Measurements from ENCODE around the gene ABHD12. TPM values are rescaled to one million over a fixed set of nuclear protein-coding genes. Genes with fewer than 3 reads are reported as not detected.

ABHD12 gene
- total RNA-seq, 1 experiment from 2014 or later: 33.2 TPM

DNA sequence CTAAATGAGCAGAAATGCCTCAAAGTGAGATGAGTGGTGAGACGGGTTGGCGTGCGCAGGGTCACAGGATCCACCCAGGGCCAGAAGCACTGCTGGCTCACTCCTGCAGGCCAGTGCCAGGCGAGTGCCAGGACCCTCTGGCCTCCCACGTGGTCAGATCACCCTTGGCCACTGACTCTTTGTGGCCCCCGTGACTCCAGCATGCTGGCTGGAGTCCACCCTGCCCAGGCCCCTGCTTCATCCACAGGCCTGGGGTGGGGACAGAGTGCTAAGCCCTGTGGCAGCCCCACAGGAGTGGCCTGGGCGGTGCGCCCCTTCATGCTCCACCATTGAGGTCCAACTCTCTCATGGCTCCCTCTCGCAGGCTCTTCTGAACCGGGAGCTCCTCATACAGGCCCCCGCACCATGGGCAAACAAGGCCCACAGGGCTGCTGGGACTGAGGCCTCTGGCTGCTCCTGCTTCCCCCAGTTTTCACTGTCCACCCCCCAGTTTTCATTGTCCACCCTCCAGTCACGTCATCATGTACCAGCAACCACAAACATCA lies 61.6 kb downstream of the ABHD12 start:
- no peak overlapping the region for H3K4me3 ChIP-seq

DNA sequence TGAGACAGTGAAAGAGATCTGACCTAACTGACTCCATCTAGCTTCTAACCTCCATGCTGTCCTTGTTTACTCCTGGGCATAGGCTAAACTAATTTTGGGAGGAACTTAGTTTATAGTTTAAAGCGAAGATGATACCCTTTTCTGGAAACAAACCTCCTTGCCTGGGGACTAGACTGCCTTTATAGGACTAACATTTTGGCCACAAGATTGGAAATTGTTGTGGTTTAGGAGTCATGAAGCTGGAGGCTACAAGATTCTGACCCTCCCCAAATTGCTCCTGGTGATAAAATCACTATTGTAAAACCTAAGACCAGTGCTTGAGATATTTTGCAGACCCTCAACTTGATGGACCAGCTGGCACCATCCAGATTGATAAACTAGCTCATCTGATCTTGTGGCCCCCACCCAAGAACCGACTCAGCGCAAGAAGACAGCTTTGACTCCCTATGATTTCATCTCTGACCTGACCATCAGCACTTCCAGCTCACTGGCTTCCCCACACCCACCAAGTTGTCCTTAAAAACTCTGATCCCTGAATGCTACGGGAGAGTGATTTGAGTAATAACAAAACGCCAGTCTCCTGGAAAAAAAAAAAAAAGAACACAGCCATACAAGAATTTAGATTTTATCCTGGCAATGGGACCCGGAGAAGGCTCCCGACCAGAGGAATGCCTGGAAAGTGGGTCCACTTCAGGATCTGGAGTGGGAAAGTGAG lies 63.0 kb downstream of the ABHD12 start:
- DNase-seq: no peak
- H3K27ac ChIP-seq: no peak overlapping the region
- no peaks in the 10 kb centered on the region for H3K4me1 ChIP-seq
- peaks cover 4% of the 10 kb centered on the region for H3K36me3 ChIP-seq
- no peaks in the 10 kb centered on the region for H3K27me3 ChIP-seq
- H3K4me3 ChIP-seq: no peak overlapping the region
- H3K9me3 ChIP-seq (replicated peaks): 0 out of 2 replicates have a peak, but pooled peaks cover 5% of the 10 kb centered on the region

More for the DNA sequence above, 61.6 kb downstream of the ABHD12 start:
- no peak for DNase-seq
- Histone ChIP-seq H3K36me3 (no peaks in the 10 kb centered on the region; the same call in 1 of the 2 replicates), H3K27me3 (no peaks in the 10 kb centered on the region), H3K9me3 (replicated peaks) (0 out of 2 replicates have a peak, but pooled peaks cover 5% of the 10 kb centered on the region), H3K4me1 (no peaks in the 10 kb centered on the region), H3K27ac (no peak overlapping the region)

DNA sequence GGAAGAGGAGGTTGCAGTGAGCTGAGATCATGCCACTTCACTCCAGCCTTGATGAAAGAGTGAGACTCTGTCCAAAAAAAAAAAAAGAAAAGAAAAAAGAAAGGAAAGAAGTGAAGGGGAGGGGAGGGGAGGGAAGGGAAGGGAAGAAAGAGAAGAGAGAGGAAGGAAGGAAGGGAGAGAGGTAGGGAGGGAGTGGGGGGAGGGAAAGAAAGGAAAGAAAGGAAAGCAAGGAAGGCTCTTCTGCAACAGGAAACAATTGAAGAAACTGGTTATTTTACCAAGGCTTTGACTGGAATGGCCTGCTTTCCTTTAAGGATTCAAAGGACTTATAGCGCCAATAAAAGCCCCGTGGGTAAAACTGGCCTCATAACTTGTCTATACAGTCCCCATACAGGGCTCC lies 64.6 kb downstream of the ABHD12 start:
- Histone ChIP-seq H3K9me3 (replicated peaks) (0 out of 2 replicates have a peak, but pooled peaks cover 5% of the 10 kb centered on the region), H3K4me3 (no peak overlapping the region), H3K27ac (no peak overlapping the region), H3K36me3 (peaks cover 14% of the 10 kb centered on the region), H3K27me3 (no peaks in the 10 kb centered on the region), H3K4me1 (no peaks in the 10 kb centered on the region)
- no peak for DNase-seq

DNA sequence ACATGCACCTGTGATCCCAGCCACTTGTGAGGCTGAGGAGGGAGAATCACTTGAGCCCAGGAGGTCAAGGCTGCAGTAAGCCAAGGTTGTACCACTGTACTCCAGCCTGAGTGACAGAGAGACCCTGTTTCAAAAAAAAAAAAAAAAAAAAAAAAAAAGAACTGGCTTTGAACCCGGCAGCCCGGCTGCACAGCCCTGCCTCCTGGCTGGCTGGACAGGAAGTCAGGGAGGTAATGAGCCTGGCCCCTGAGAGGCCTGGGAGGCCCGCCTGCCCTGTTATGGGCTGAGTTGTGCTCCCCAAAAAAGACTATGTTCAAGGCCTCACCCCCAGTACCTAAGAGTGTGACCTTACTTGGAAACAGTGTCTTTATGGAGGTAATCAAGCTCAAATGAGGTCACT lies 65.6 kb downstream of the ABHD12 start:
- Histone ChIP-seq H3K4me3 (no peak overlapping the region), H3K27ac (no peak overlapping the region), H3K27me3 (no peaks in the 10 kb centered on the region), H3K9me3 (replicated peaks) (0 out of 2 replicates have a peak, but pooled peaks cover 5% of the 10 kb centered on the region), H3K4me1 (no peaks in the 10 kb centered on the region), H3K36me3 (peaks cover 14% of the 10 kb centered on the region)
- DNase-seq: no peak

DNA sequence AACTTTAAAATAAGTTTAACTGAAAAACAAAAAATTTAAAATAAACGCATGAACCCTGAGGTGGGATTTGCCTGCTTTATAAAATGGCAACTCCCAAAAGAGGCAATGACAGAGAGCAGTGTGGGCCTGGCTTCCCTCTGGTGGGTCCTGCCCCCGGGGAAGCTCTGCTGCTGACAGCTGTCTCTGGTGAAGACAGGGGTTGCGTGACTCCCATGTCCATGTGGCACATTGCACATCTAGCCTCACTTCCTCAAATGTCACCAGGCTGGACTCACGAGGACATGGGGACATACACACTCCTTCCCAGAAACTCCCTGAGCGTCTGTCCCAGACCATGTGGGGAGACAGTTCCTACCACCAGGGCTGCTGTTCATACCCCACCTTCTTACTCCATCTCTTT lies 66.2 kb downstream of the ABHD12 start:
- H3K27me3 ChIP-seq: no peaks in the 10 kb centered on the region
- peaks cover 14% of the 10 kb centered on the region for H3K36me3 ChIP-seq
- H3K27ac ChIP-seq: no peak overlapping the region
- no peaks in the 10 kb centered on the region for H3K4me1 ChIP-seq
- H3K9me3 ChIP-seq (replicated peaks): no peaks in the 10 kb centered on the region
- H3K4me3 ChIP-seq: no peak overlapping the region
- DNase-seq: no peak

DNA sequence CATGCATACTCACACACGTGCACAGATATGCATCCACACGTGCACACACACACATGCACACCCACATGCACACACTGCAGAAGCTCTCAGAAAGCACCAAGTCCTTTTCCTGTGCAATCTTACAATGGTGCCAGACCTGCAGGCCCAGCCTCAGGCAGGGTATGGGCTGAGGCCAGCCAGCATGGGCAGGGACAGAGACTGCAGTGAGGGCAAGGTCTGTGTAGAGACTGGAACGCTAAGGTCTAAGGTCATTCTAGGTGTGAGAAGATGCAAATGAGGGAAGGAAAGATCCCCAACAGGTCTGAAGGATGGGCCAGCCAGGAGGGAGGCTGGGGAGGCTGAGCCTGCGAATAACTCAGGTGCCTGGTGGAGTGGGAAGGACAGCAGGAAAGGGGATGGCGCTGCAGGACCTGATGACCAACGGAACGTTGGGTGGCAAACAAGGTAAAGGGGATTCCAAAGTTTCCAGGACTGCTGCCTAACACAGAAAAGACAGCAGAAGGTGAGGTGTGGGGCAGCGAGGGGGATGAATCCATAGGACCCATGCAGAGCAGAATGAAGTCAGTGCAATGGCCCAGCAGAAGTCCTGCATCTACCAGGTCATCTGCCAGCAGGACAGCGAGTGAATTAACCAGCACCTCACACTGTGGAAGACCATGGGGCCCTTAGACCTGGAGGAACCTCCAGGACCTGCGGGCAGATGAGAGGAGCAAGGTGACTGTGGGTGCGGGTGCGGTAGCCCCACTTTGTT lies 67.0 kb downstream of the ABHD12 start:
- no peak overlapping the region for H3K27ac ChIP-seq
- no peaks in the 10 kb centered on the region for H3K27me3 ChIP-seq
- DNase-seq: no peak
- H3K36me3 ChIP-seq: peaks cover 14% of the 10 kb centered on the region
- H3K9me3 ChIP-seq (replicated peaks): no peaks in the 10 kb centered on the region
- no peaks in the 10 kb centered on the region for H3K4me1 ChIP-seq
- H3K4me3 ChIP-seq: no peak overlapping the region

DNA sequence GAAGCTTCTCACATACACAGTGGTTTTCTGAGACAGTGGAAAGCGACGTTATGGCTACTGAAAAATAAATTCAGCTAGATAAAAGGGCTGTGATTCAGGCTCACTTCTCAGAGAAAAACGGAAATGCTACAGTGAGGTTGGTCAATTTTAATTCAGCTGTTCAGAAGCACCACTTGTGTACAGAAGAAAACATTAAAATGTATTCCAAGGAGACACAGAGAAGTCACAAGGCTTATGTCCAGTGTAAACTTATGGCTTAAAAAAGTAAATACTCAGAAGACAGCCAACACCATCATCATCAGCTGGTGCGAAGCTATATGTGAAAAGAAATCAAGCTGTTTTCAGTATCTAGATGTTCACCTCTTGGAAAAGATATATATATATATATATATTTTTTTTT lies 68.6 kb downstream of the ABHD12 start:
- Histone ChIP-seq H3K9me3 (replicated peaks) (no peaks in the 10 kb centered on the region), H3K4me3 (no peak overlapping the region), H3K27ac (no peak overlapping the region), H3K36me3 (peaks cover 14% of the 10 kb centered on the region), H3K27me3 (no peaks in the 10 kb centered on the region), H3K4me1 (no peaks in the 10 kb centered on the region)
- DNase-seq: no peak

DNA sequence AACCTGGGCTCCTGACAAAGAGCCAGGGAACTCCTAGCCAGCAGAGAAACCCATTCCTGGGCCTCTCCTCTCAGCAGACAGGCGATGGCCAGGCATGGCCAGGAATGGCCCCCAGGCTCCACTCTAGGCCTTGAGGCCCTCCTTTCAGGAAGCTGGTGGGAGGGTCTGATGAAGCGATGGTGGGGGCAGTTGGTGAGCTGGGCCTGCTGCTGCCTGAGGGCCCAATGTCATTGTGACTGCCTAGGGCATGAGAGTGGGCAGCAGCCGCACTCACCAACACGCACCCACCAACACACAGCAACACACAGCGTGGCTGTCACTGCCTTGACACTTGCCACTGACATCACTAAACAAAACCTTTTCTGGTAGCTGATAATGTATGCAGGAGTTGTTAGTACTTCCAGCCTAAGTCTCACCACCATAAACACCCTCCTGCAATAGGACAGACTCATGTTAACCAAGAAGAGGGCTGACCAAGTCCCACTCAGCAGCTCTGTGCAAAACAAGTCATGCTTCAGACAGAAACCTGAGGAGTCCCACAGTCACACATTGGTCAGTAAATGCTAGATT lies 69.3 kb downstream of the ABHD12 start:
- H3K27me3 ChIP-seq: no peaks in the 10 kb centered on the region
- H3K9me3 ChIP-seq (replicated peaks): no peaks in the 10 kb centered on the region
- H3K27ac ChIP-seq: no peak overlapping the region
- no peaks in the 10 kb centered on the region for H3K4me1 ChIP-seq
- peaks cover 14% of the 10 kb centered on the region for H3K36me3 ChIP-seq
- DNase-seq: no peak
- no peak overlapping the region for H3K4me3 ChIP-seq

DNA sequence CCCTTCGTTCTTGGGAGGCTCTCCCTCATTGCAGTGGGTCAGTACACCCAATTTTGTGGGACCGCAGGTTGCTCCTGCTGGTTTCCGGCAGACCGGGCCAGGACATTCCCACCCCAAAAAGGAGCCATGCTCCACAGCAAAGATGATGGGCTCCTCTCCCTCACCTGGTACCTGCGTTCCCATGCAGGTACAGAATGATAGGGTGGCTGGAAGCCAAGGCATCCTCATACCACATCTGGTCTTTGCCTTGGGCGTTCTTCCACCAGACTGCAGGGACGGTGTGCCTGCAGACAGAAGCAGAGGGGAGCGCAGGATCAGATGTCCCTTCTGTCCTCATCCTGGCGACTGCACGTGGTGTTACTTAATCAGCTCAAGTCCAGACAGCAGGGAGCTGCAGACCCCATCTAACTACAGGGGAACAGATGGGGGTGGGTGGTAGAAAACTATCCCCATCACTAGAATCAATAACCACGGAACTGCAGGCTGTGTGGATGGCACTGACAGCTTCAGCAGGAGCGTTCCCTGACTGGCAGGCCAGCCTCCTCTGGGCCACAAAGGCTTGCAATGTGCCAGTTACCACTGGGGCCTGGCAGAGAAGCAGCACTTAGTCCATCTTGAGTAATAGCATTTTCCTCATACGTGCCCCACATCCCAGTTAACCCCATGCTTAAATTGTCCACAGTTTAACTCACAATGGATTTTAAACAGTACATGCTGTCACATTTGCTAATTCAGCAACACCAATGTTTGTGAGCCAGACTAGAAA lies 70.4 kb downstream of the ABHD12 start:
- no peaks in the 10 kb centered on the region for H3K9me3 ChIP-seq (replicated peaks)
- H3K36me3 ChIP-seq: peaks cover 14% of the 10 kb centered on the region
- no peaks in the 10 kb centered on the region for H3K27me3 ChIP-seq
- no peaks in the 10 kb centered on the region for H3K4me1 ChIP-seq
- no peak for DNase-seq
- H3K27ac ChIP-seq: no peak overlapping the region
- no peak overlapping the region for H3K4me3 ChIP-seq

DNA sequence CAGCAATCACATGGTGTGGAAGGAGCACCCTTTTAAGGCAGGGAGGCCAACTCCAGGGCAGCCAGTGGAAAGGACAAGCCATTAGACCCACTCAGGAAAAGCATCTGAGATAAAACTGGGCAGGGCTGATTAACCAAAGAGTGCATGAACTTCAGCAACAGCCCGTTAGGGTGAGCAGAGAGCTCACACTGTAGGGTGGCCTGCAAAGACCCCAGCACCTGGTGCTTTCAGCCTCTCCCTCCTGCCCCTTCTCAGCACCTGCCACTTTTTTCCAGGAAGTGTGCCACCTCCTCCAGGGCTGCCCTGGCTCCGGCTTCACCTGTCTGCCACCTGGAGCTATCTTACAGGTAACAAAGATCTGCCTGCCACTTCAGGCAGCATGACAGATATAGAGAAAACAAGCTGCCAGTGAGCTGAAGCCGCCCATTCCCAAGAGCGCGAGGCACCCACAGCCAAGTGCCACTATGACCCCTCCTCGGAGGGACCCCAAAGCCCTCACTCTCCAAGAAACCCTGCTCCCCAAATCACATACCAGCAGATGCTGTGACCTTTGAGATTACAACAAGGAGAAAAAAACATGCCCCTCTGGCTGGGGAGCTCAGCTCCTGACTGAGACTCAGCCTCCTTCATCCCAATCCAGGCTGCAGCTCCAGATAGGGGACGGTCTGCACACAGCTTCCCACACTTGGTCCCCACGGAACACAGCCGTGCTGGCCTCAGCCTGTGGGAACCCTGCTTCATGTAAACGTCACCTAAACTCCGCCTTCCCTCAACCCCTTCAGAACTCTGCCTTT lies 71.2 kb downstream of the ABHD12 start:
- H3K27me3 ChIP-seq: no peaks in the 10 kb centered on the region
- H3K4me3 ChIP-seq: no peak overlapping the region
- H3K9me3 ChIP-seq (replicated peaks): no peaks in the 10 kb centered on the region
- no peak for DNase-seq
- H3K4me1 ChIP-seq: no peaks in the 10 kb centered on the region
- peaks cover 14% of the 10 kb centered on the region for H3K36me3 ChIP-seq
- H3K27ac ChIP-seq: no peak overlapping the region

DNA sequence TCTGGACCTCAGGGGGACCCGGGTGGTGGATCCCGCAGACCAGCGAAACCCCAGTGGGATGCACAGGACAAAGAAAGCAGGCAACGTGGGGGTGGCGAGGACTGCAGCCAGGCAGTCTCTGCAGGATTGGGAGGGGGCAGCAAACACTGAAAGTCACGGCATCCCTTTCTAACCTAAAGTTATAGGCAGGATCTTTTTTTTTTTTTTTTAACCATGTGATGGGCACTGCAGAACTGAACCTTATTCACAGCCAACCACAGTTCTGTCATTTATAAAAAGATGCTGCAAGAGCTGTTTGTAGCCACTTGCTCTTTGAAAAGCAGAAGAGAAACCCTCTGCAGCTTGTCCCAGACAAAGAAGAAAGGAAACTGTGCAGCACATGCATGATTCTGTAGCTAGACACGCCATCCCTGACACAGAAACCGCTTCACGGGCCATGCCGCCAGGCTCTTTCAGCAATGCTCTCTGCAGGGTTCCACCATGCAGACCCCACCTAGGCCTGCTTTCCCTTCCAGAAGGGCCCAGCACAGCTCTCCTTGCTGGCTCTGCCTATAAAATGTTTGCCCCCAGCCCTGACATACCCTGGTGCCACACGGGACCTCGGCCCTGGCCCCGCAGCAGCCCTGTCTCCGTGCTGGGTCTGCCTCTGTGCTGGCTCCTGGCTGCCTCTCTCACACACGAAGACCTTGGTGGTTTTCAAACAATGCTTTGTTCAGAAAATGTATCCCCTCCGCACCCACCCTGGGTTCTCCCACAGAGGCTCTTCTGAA lies 72.0 kb downstream of the ABHD12 start:
- Histone ChIP-seq H3K9me3 (replicated peaks) (no peaks in the 10 kb centered on the region), H3K27me3 (no peaks in the 10 kb centered on the region), H3K4me3 (no peak overlapping the region), H3K27ac (no peak overlapping the region), H3K4me1 (no peaks in the 10 kb centered on the region), H3K36me3 (peaks cover 18% of the 10 kb centered on the region)
- no peak for DNase-seq

DNA sequence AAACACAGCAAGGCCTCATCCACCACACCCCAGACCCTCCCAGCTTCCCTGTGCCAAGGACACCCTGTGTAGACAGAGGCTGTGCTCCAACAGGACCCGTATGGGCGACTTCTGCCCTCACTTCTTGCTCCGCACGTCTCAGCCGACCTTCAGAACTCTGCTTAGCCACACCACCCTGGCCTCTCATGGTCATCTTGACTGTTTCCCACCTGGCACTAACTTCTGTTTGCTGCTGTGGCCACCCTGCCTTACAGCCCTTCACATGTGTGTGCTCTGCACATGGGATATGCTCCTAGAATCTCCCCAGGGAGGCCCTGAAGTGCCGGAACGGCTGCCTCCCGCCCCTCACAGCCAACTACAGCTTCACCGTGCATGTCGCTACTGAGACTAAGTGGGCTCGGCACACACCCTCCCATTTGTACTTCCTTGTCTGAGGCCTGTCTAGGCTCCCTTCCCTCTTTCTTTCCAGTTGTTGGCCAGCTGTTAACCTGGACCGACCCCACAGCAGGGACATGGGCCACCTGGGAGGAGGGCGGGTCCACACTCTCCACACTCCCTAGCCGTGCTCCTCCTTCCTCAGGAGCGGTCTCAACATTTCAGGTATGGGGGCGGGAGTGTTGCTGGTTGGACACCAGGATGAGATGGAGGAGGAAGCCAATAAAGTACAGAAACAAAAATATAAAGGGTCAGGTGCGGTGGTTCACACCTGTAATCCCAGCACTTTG lies 73.1 kb downstream of the ABHD12 start:
- H3K27me3 ChIP-seq: no peaks in the 10 kb centered on the region
- H3K36me3 ChIP-seq: peaks cover 14% of the 10 kb centered on the region
- no peaks in the 10 kb centered on the region for H3K9me3 ChIP-seq (replicated peaks)
- DNase-seq: no peak
- H3K4me1 ChIP-seq: no peaks in the 10 kb centered on the region
- H3K27ac ChIP-seq: no peak overlapping the region
- H3K4me3 ChIP-seq: no peak overlapping the region

Data from SJCRH30 (cell line).